Right renal pelvis (tissue), 4 donors: ENCODE data around the gene VASP. TPM values are rescaled to one million over a fixed set of nuclear protein-coding genes. Genes with fewer than 3 reads are reported as not detected.
A peak's percentile ranks its signal among the peaks of the same experiment; 100 is the strongest.
"Not testable (repeated sequence)": the region's sequence is repeated elsewhere in the genome, so short reads cannot be mapped to it uniquely, and the experiment has no call there.

Experiments used
- DNase-seq, 4 donors: peaks; one replicate each; pipeline ENCODE4 v3.0.0-alpha.2; 2013; ENCODE audit warnings: low read depth in 4 of 4, low spot score in 3 of 4, missing footprints in 1 of 4
- polyA plus RNA-seq, 4 donors: library from polyadenylated mRNA; unstranded; fragments of 120-200 nt; gene quantifications; one replicate each; pipeline ENCODE4 v1.2.1, GENCODE V29; 2013; ENCODE audit not compliant: insufficient read length in 4 of 4

Gene VASP
- polyA plus RNA-seq, 4 donors: 52.2 to 55.3 (median 53.5) TPM

DNA sequence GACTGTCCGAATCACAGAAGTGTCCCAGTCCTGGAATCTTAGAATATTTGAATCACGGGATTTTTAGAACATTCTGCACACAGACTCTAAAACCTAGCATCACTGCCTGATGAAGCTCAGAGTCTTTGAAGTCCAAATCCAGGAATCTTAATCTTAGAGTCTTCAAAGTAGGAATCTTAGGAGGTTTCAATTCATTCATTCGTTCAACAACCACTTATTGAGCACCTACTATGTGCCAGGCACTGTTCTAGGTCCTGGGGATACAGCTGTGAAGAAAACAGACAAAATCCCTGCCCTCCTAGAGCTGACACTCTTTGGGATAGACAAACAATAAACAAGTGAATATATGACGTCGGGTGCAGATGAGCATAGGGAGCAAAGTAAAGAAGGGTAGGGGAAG, 12.1 kb upstream of the VASP start:
- DNase-seq: no peak

DNA sequence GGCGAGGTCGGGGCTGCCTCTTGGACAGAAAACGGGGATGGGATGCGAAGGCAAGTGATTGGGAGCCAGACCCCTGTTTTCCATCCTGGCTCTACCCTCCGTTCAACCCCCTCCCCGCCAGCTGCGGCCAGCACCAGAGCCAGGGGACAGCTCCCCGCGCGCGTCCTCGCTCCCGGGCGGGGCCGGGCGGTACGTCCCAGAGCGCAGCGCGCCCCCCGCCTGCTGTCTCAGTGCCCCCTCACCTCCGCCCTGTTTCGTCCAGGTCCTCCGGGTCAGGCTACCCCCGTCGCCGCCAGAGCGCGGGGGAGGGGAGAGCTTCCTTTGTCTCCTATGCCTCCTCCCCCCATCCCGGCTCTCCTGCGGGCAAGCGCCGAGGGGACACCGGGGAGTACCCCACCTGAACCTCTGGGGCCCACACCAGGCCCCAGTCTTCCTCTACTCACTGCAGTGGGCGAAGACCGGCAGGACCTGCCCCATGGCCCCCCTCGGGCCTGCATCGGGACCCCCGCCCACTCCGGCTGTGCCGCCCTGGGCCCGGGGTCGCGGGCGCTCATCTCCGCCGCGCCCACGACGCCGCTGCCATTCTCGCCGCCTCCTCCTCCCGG, 10.8 kb upstream of the VASP start:
- no peak for DNase-seq

DNA sequence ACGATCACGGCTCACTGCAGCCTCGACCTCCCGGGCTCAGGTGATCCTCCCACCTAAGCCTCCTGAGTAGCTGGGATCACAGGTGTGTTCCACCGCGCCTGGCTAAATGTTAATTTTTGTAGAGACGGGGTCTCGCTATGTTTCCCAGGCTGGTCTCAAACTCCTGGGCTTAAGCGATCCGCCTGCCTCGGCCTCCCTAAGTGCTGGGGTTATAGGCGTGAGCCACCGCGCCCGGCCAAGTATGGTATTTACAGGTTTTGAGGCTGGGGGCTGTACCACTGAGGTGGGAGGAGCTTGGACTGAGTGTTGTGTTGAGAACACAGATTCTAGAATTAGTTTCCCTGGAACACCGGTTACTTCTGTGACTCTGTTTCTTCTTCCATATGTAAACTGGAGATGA, 9.5 kb upstream of the VASP start:
- no peak for DNase-seq

DNA sequence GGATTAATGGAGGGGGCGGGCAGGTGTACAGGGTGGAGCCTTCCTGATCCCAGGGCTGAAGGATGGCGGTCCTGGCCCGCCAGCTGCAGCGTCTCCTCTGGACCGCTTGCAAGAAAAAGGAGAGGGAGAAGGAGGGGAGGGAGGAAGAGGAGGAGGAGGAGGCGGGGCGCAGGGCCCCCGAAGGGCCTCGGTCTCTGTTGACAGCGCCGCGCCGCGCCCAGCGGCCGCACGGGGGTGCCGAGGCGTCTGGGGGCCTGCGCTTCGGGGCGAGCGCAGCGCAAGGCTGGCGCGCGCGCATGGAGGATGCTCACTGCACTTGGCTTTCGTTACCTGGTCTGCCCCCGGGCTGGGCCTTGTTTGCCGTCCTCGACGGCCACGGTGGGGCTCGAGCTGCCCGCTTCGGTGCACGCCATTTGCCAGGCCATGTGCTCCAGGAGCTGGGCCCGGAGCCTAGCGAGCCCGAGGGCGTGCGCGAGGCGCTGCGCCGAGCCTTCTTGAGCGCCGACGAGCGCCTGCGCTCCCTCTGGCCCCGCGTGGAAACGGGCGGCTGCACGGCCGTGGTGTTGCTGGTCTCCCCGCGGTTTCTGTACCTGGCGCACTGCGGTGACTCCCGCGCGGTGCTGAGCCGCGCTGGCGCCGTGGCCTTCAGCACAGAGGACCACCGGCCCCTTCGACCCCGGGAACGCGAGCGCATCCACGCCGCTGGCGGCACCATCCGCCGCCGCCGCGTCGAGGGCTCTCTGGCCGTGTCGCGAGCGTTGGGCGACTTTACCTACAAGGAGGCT, 8.7 kb upstream of the VASP start, which contains the start of gene PPM1N:
TSS of gene PPM1N (plus strand) at position 33 of the 785 bp plus-strand sequence. CDS start at position 63, 30 bp downstream.
- DNase-seq: no peak

DNA sequence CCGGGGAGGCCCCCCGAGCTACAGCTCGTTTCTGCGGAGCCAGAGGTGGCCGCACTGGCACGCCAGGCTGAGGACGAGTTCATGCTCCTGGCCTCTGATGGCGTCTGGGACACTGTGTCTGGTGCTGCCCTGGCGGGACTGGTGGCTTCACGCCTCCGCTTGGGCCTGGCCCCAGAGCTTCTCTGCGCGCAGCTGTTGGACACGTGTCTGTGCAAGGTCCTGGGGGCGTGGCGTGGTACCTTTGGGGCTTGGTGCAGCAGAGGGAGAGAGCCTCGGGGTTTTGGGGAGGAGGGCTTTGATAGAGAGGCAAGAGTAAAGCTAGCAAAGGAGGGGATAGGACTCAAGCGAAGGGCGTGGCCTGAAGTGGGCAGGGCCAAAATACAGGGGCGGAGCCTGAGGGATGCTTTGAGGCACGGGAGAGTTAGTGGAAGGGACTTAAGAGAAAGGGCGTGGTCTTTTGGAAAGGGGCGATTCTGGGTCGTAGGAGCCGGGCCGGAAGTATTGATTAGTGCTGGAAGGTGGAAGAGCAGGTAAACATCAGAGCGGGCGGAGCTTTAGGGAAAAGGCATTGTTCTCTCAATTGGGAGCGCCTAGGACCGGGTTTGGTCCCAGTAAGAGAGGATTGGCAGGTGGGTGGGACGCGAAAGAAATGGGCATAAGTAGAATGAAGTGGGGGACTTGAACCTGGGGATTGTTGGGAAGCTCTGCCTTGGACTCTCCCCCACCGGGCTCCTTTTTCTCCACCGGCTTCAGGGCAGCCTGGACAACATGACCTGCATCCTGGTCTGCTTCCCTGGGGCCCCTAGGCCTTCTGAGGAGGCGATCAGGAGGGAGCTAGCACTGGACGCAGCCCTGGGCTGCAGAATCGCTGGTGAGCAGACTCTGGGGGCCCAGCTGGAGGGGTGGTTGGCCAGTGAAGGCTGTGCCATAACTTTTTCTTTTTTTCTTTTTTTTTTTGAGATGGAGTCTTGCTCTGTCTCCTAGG, 7.8 kb upstream of the VASP start:
- no peak for DNase-seq

DNA sequence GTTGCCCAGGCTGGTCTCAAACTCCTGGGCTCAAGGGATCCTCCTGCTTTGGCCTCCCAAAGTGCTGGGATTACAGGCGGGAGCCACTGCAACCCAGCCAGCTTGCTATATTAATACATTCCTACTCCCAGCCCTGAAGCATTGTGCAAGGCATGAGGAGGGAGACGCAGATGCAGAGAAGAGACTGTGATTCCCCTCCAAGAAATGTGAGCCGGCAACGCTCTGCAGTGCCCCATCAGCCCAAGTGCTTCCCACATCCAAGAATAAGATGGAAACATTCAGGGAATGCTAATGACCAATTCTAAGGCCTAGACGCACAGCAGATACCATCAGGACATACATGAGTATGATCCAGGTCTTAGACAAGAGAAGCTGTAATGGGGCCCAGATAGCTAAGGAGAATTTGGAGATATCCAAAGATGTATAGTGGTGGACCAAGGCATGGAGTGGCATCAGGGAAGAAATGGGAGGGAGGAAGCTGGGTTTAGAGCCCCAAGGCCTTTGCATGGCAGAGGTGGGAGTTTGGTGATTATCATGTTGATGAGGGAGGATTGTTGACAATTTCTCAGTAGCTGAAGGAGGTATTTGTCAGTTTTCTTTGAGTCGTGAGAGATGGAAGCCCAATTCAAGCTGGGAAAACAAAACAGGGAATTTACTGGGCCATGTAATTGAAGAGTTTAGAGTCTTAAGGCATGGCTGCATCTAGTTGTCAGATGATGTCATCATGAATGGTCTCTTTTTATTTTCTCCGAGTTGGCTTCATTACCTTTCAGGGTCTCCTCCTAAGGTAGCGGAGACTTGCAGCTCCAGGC, 6.2 kb upstream of the VASP start:
- no peak for DNase-seq

DNA sequence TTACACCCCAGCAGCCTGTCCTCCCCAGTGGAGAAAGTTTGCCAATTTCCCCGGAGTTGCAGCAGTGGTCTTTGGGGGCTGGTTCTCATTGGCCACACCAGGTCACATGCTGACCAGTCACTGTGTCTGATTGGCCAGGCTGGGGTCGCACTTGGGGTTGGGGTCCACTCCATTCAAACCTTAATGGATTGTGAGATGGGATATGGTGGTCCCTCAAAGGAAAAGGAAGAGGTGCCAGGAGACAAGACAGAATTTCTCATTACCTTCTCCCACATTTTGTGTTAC, 5.6 kb upstream of the VASP start:
- no peak for DNase-seq

DNA sequence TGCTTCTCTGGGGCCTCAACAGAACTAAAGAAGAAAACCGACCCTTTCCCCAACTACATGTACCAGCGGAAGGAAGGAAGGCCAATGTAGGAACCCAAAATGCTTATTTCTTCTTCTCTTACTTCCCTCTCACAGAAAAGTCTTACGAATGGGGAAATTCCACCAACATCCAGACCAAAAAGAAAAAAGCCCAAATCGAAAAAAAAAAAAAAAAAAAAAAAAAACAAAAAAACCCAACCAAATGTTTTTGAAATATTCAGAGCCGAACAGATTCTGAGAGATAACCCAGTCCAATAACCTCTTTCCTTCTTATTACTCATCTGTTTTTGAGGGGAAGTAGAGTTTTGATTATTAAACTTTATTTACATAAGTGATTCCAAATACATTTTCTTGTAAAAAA, 5.2 kb upstream of the VASP start:
- DNase-seq: no peak

DNA sequence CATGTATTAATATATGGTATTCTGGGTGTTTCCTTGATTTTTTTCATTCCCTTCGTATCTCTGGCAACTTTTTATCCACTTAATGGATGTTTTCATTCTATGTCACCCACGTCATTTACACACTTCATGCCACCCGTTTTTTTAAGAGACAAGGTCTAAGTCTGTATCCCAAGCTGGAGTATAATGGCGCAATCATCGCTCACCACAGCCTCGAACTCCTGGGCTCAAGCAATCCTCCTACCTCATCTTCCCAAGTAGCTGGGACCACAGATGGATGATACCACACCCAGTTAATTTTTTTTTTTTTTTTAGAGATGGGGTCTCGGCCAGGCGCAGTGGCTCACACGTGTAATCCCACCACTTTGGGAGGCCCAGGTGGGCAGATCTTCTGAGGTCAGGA, 3.4 kb upstream of the VASP start:
- no peak for DNase-seq

DNA sequence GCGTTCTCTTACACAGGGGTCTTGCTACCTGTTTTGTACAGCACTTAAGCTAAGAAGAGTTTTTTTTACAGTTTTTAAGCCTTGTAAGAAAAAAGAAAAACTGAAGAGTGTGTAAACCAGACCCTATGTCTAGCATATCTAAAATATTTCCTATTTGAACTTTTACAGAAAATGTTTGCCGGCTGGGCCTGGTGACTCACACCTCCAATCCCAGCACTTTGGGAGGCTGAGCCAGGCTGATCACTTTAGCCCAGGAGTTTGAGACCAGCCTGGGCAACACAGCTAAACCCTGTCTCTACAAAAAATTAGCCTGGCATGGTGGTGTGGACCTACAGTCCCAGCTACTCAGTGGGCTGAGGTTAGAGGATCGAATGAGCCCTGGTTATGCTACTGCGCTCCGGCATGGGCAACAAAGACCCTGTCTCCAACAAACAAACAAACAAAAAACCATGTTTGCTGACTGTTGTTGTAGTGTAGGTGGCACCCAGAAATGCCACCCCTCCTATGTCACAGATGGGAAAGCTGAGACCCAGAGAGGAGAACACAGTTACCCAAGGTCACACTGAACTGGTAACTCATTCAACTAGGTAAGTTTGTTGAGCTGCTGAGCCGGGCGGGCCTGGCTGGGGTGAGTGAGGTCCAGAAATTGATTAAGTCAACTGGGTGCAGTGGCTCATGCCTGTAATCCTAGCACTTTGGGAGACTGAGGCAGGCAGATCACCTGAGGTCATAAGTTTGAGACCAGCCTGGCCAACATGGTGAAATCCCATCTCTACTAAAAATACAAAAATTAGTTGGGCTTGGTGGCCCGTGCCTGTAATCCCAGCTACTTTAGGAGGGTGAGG, 1.9 kb upstream of the VASP start:
- no peak for DNase-seq

DNA sequence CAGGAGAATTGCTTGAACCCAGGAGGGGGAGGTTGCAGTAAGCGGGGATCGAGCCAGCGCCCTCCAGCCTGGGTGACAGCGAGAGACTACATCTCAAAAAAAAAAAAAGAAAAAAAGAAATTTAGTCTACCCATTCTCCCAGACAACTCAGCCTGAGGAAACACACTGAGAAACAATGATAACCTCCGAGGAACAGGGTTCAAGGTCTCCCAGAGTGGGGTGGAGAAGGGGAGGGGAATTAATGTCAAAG, 1.4 kb upstream of the VASP start:
- no peak for DNase-seq

DNA sequence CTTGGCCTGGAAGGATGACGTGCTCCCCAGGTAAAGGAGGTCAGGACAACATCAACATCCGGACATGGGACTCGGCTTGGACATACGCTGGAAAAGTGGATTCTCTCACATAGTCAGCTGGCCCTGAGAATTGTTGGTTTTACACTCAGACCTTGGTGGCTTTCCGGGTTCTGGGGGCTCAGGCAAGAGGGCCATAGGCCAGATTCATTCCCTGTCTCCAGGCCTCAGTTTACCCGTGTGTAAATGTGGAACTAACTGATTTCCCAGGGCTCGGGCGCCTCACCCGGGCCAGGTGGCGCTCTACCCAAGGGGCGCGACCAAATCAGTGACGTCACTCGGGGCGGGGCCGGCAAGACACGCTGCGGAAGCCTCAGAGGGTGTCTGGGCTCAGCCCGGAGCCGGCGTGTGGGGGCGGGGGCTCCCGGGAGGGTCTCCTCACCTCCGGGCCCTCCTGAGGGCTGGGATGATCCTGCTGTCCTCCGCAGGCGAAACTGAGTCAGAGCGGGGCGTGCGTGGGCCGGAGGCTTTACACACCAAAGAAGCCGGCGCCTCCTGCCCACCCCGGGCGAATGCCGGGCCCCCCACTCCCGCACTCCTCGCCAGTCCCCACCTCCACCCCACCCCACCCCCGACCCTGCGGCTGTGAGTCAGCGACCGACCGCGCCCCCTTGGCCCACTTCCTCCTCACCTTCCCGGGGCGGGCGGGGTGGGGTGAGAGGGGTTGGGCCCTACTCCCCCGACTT, 862 bp upstream of the VASP start:
- peak in 2 of 4 donors; percentile 76 to 83 for DNase-seq

DNA sequence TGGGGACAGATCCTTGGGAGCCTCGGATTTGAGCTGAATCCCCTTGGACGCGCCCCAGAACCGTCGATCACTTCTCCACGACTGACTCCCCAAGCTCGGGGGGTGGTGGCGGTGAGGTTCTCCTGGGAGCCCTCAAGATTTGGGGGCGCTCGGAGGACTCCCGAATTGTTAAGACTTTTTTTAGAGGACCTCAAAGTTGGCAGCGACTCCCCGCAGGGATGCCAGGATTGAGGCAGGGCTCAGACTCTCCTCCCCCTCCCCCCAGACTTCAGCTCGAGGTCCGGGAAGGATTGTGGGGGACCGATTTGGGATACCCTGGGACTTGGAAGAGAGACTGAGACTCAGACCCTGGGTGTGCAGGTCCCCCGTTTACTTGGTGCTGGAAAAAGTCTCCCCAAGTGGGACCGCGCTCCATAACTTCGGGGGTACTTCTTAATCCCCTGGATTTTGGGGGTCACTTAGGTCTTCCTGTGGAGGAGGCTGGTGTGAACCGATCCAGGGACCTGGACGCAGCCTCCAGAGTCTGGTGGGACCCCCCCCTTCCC, 665 bp downstream of the VASP start:
- no peak for DNase-seq

DNA sequence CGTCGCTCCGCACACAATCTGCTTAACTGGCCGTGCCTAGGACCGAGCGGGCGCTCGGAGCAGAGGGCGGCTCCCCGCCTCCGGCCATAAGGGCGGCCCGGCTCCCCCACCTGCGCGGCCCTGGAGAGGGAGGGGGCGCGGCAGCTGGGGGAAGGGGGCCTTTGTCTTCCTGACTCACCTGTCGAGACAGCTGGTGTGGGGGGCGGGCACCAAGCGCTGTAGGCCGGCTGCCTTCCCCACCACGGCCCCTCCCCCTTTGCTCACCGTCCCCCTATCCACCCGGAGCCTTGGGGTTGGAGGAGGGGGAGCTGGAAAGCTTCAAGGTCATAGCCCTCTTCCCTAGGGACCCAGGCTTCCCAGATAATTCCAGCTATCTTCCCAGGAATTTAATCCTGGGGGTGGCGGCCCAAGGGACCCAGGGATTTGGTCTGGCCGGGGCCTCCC, 1.2 kb downstream of the VASP start:
- DNase-seq: no peak

DNA sequence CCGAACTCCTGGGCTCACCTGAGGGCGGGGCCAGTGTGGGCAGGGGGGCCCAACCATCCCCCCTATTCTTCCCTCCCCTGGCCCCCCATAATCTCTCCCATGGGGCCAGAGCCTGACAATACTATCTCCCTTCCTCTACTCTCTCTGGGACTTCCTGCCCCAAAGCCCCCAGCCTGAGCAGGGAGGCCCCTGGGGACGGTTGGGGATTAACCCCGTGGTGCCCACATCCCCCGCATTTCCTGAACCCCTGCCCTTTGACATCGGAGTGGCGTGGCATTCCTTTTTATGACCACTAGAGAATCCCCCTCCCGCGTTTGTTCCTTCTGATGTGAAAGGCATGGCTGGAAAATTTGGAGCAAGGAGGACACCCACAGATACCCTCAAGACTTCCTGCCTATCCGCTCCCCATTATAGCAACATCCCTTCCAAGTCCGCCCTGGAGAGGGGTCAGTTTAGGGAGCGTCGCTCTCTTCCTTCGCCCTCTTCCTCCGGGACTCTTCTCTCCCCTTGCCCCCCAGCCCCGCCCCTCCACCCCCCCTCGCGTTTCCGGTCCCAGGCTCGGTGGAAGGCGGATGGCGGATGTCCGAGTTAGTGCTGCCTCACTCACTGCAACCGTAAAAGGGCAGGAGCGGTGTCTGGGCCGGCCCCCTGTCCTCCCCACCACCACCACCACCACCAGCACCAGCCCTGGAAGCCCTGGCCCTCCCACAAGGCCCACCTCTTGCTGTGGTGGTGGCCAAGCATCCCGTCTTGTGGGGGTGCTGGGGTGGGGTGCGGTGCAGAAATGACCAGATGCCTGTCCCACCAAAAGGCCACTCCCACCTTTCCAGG, 1.8 kb downstream of the VASP start:
- DNase-seq: no peak

DNA sequence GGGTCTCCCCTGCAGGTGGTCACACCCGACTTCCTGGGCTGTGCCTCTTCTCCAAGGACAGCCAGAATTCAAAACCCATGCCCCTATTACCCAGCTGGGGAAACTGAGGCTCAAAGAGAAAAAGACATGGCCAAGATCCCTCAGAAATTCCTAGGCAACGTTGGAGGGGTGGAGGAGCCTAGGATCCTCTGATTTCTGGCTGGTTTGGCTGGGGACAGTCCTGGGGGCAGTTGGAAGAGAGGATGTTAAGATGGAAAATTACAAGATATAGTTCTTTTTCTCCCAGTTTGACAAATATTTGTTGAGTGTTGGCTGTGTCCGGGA, 2.4 kb downstream of the VASP start:
- no peak for DNase-seq

DNA sequence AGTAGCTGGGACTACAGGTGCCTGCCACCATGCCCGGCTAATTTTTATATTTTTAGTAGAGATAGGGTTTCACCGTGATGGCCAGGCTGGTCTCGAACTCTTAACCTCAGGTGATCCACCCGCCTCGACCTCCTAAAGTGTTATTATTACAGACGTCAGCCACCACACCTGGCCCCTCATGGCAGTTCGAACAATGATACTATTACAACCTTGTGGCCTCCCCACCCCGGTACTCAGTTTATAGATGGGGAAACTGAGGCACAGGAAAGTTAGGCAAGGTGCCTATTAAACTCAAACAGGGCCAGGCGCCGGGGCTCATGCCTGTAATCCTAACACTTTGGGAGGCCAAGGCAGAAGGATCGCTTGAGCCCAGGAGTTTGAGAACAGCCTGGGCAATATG, 3.1 kb downstream of the VASP start:
- not testable (repeated sequence) for DNase-seq

DNA sequence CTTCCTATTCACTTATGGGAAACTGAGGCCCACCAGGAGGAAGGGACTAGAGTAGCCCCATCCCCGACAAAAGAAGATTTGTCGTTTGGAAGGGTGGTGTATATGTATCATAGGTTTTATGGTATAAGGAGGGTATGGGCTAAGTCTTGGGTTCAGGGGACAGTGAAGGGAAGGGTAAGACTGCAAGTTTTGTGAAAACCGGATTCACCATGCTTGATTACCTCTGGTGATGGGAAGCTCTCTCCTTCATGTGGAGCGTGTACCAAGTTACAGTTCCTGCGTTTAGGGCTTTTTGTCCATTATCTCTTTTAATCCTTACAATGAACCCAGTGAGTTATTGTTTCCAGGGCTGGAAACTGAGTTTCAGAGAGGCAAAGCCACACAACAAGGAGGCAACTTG, 3.8 kb downstream of the VASP start:
- no peak for DNase-seq
